HFFc6 (cell line): ENCODE results near the gene HCRTR2. TPM values are rescaled to one million over a fixed set of nuclear protein-coding genes. Genes with fewer than 3 reads are reported as not detected.
A peak's percentile ranks its signal among the peaks of the same experiment; 100 is the strongest.

ENCODE experiments used
- DNase-seq: peaks from one replicate; pipeline ENCODE4 v3.0.0-alpha.2; 2018
- H3K27ac Mint-ChIP-seq: 2 replicates; pipeline ENCODE4 v1.8.0; 2020; ENCODE audit warnings: mild to moderate bottlenecking, mixed read lengths
- H3K27me3 Mint-ChIP-seq: 2 replicates; pipeline ENCODE4 v1.8.0; 2021; ENCODE audit warnings: mild to moderate bottlenecking, moderate library complexity, mixed read lengths; ENCODE audit not compliant: insufficient read depth
- H3K36me3 Mint-ChIP-seq: 2 replicates; pipeline ENCODE4 v1.8.0; 2021; ENCODE audit warnings: low read depth, mixed read lengths
- H3K4me1 Mint-ChIP-seq: 2 replicates; pipeline ENCODE4 v1.8.0; 2020; ENCODE audit warnings: low read depth, mixed read lengths
- H3K4me3 Mint-ChIP-seq: 2 replicates; pipeline ENCODE4 v1.8.0; 2020; ENCODE audit warnings: mild to moderate bottlenecking, moderate library complexity, mixed read lengths
- H3K9me3 Mint-ChIP-seq: 2 replicates; pipeline ENCODE4 v1.8.0; 2020; ENCODE audit warnings: mild to moderate bottlenecking, mixed read lengths
- CTCF ChIP-seq: fragments of 200-600 bp; sonication (generic); IDR thresholded peaks from 2 replicates; pipeline ENCODE4 v1.5.0; 2021; ENCODE audit warnings: antibody characterized with exemption, mild to moderate bottlenecking
- total RNA-seq, 6 experiments: library from RNA; stranded (reverse); fragmentation: NEBNext Ultra II Directional; extraction: Animal tissue kit (Norgen Biotek cat#: 25700); gene quantifications; 2 replicates in 1 of 6; 3 replicates in 5 of 6; pipeline ENCODE4 v1.2.3, GENCODE V29; 2021

The HCRTR2 gene
- total RNA-seq, 6 experiments from 2014 or later = not detected

- no peaks in the 10 kb centered on the region for H3K9me3 Mint-ChIP-seq
- no peaks in the 10 kb centered on the region; the same call in 1 of the 2 replicates for H3K27me3 Mint-ChIP-seq
- H3K4me3 Mint-ChIP-seq = no peak overlapping the region
- H3K4me1 Mint-ChIP-seq = no peaks in the 10 kb centered on the region
- H3K27ac Mint-ChIP-seq = no peak overlapping the region
- no peak for DNase-seq
- no peak for TF ChIP-seq CTCF
- no peaks in the 10 kb centered on the region for H3K36me3 Mint-ChIP-seq
These were observed 91.2 kb downstream of the HCRTR2 start for GRCh38 chr6:55265409-55266114.

GRCh38 chr6:55266896-55267295 lies 92.6 kb downstream of the HCRTR2 start:
- no peak for DNase-seq
- no peaks in the 10 kb centered on the region for H3K9me3 Mint-ChIP-seq
- no peaks in the 10 kb centered on the region for H3K4me1 Mint-ChIP-seq
- no peak overlapping the region for H3K27ac Mint-ChIP-seq
- no peak overlapping the region for H3K4me3 Mint-ChIP-seq
- no peaks in the 10 kb centered on the region; the same call in 1 of the 2 replicates for H3K27me3 Mint-ChIP-seq
- TF ChIP-seq CTCF = no peak
- no peaks in the 10 kb centered on the region for H3K36me3 Mint-ChIP-seq

- H3K4me3 Mint-ChIP-seq = no peak overlapping the region; the same call in 1 of the 2 replicates
- H3K27ac Mint-ChIP-seq = no peak overlapping the region
- H3K27me3 Mint-ChIP-seq = peaks cover 5% of the 10 kb centered on the region
- peak; percentile 50 for DNase-seq
- peak; percentile 77 for TF ChIP-seq CTCF
- no peaks in the 10 kb centered on the region for H3K4me1 Mint-ChIP-seq
- no peaks in the 10 kb centered on the region for H3K36me3 Mint-ChIP-seq
- H3K9me3 Mint-ChIP-seq = no peaks in the 10 kb centered on the region
These were observed 102.6 kb downstream of the HCRTR2 start for GRCh38 chr6:55276745-55277530.

- TF ChIP-seq CTCF = no peak
- Mint-ChIP-seq H3K9me3 (no peaks in the 10 kb centered on the region), H3K4me3 (no peak overlapping the region), H3K4me1 (no peaks in the 10 kb centered on the region), H3K27ac (no peak overlapping the region), H3K27me3 (peaks cover 5% of the 10 kb centered on the region), H3K36me3 (no peaks in the 10 kb centered on the region)
- DNase-seq = no peak
These were observed 103.3 kb downstream of the HCRTR2 start for GRCh38 chr6:55277646-55278045.

- no peaks in the 10 kb centered on the region for H3K36me3 Mint-ChIP-seq
These were observed 106.9 kb downstream of the HCRTR2 start for GRCh38 chr6:55281215-55281614.

More at GRCh38 chr6:55281215-55281614, 106.9 kb downstream of the HCRTR2 start:
- no peaks in the 10 kb centered on the region for H3K9me3 Mint-ChIP-seq
- TF ChIP-seq CTCF = no peak
- no peak for DNase-seq
- no peak overlapping the region for H3K4me3 Mint-ChIP-seq
- H3K27me3 Mint-ChIP-seq = peaks cover 4% of the 10 kb centered on the region
- H3K27ac Mint-ChIP-seq = no peak overlapping the region
- H3K4me1 Mint-ChIP-seq = no peaks in the 10 kb centered on the region
